Prostate gland (tissue), 2 donors: ENCODE measurements around the gene FKBP7. TPM values are rescaled to one million over a fixed set of nuclear protein-coding genes. Genes with fewer than 3 reads are reported as not detected.

Experiments used
- DNase-seq: peaks from one replicate; pipeline ENCODE4 v3.0.0-alpha.2; 2019; ENCODE audit warnings: low spot score
- H3K27ac ChIP-seq, 2 donors: fragments of 200-600 bp; sonication (generic); 2 replicates each; pipeline ENCODE4 v1.5.1; 2017 to 2019
- H3K27me3 ChIP-seq: fragments of 200-600 bp; sonication (generic); replicated peaks from 2 replicates; pipeline ENCODE4 v1.5.1; 2019; ENCODE audit not compliant: insufficient read depth
- H3K36me3 ChIP-seq, 2 donors: fragments of 200-600 bp; sonication (generic); 1 replicate in 1 of 2; 2 replicates in 1 of 2; pipeline versions ENCODE4 v1.5.1 to v1.8.1; 2017 to 2019
- H3K4me1 ChIP-seq: fragments of 200-600 bp; sonication (generic); replicated peaks from 2 replicates; pipeline ENCODE4 v1.5.1; 2019
- H3K4me3 ChIP-seq, 2 donors: fragments of 200-600 bp; sonication (generic); 2 replicates each; pipeline ENCODE4 v1.5.1; 2017 to 2019
- H3K9me3 ChIP-seq: fragments of 200-600 bp; sonication (generic); 2 replicates; pipeline ENCODE4 v1.5.1; 2017
- CTCF ChIP-seq, 4 experiments: fragments of 200-600 bp in 2 of 4; fragments of 450-650 bp in 2 of 4; sonication (generic) in 2 of 4; IDR thresholded peaks; 1 replicate in 3 of 4; 2 replicates in 1 of 4; pipeline ENCODE4 v1.5.1; 2016 to 2019; ENCODE audit warnings: antibody characterized with exemption in 4 of 4, mild to moderate bottlenecking in 2 of 4, moderate library complexity in 2 of 4
- POLR2A ChIP-seq: fragments of 450-650 bp; IDR thresholded peaks from one replicate; pipeline ENCODE4 v1.6.1; 2016; ENCODE audit warnings: antibody characterized with exemption, mild to moderate bottlenecking
- POLR2AphosphoS5 ChIP-seq: sonication (generic); formaldehyde crosslinking; IDR thresholded peaks from one replicate; pipeline ENCODE4 v1.6.1; 2017; ENCODE audit warnings: antibody characterized with exemption
- WGBS: methylation state at CpG from one replicate; pipeline ENCODE4 v1.1.5; 2018; 5-methylcytosine and 5-hydroxymethylcytosine counted together
- intact Hi-C: fragments of 100-400 bp; cut with DNase I; formaldehyde crosslinking; loops from one replicate; pipeline ENCODE4 v1.14.2; 2022
- total RNA-seq, 2 donors: library from RNA; depleted of rRNA; stranded (reverse); fragments of >200 nt; gene quantifications; one replicate each; pipeline ENCODE4 v1.1.0, GENCODE V29; 2016

The FKBP7 gene
- total RNA-seq, 2 donors from 2014 or later: 6.0 to 12.5 TPM

GRCh38 chr2:178482437-178482836 lies 4.0 kb upstream of the FKBP7 start:
- TF ChIP-seq POLR2A (no peak), POLR2AphosphoS5 (no peak), CTCF (IDR thresholded peaks at IDR 0.05) (no peak)
- no peak for DNase-seq
- intact Hi-C loops: no loop called here
- Histone ChIP-seq H3K4me3 (no peak overlapping the region), H3K4me1 (peaks cover 8% of the 10 kb centered on the region), H3K27me3 (no peaks in the 10 kb centered on the region), H3K36me3 (no peaks in the 10 kb centered on the region), H3K27ac (no peak overlapping the region), H3K9me3 (no peaks in the 10 kb centered on the region)
- 95% methylated on average over 4 of the region's 4 CpGs for WGBS

- Histone ChIP-seq H3K9me3 (no peaks in the 10 kb centered on the region), H3K27ac (peak within 1 kb of the TSS; percentile 95 to 96), H3K36me3 (no peaks in the 10 kb centered on the region), H3K4me3 (peak within 1 kb of the TSS; percentile 78 to 88), H3K27me3 (no peaks in the 10 kb centered on the region), H3K4me1 (peaks cover 8% of the 10 kb centered on the region)
- under 1% methylated on average over 71 of the region's 92 CpGs for WGBS
- intact Hi-C loops: no loop called here
- DNase-seq: peak; percentile 91
- TF ChIP-seq CTCF (IDR thresholded peaks at IDR 0.05) (peak in 1 of 4 experiments; percentile 19), POLR2AphosphoS5 (peak; percentile 77), POLR2A (peak; percentile 86)
Observed at GRCh38 chr2:178480227-178481181, 2.1 kb upstream of the FKBP7 start, which contains the start of gene PLEKHA3. TSS of gene PLEKHA3 (plus strand) at chr2:178480457. CDS start at chr2:178480870, 413 bp downstream.

GRCh38 chr2:178479758-178480226 lies 1.4 kb upstream of the FKBP7 start:
- Histone ChIP-seq H3K36me3 (no peaks in the 10 kb centered on the region), H3K4me3 (peak overlapping the region; percentile 78 to 88), H3K4me1 (peaks cover 8% of the 10 kb centered on the region), H3K27ac (peak overlapping the region; percentile 95 to 96), H3K9me3 (no peaks in the 10 kb centered on the region), H3K27me3 (no peaks in the 10 kb centered on the region)
- intact Hi-C loops: loop anchor here (2.0 kb wide), 1 partner anchor 29 kb away; the partner anchor contains the start of genes PJVK and PRKRA
- WGBS: 27% methylated on average over 19 of the region's 19 CpGs
- TF ChIP-seq CTCF (IDR thresholded peaks at IDR 0.05) (peak in 1 of 4 experiments; percentile 10), POLR2AphosphoS5 (no peak)
- DNase-seq: no peak

GRCh38 chr2:178479275-178479616 lies 846 bp upstream of the FKBP7 start:
- Histone ChIP-seq H3K36me3 (no peaks in the 10 kb centered on the region), H3K27ac (peak overlapping the region; percentile 95 to 96), H3K4me3 (peak overlapping the region; percentile 39 to 59), H3K9me3 (no peaks in the 10 kb centered on the region), H3K27me3 (no peaks in the 10 kb centered on the region), H3K4me1 (peaks cover 8% of the 10 kb centered on the region)
- DNase-seq: no peak
- 71% methylated on average over 4 of the region's 4 CpGs for WGBS
- TF ChIP-seq POLR2AphosphoS5 (no peak), POLR2A (no peak), CTCF (IDR thresholded peaks at IDR 0.05) (peak in 1 of 4 experiments; percentile 4)
- intact Hi-C loops: loop anchor here (2.0 kb wide), 1 partner anchor 28 kb away; the partner anchor contains the start of genes PJVK and PRKRA
